NB4 (cell line): ENCODE data around the gene IFNK.

Source experiments
- POLR2A ChIP-seq: IDR thresholded peaks from 2 replicates; pipeline ENCODE4 v1.6.1; 2011; ENCODE audit warnings: mild to moderate bottlenecking; ENCODE audit not compliant: insufficient read length; ENCODE audit errors: extremely low read depth
- TF ChIP-seq, protein P1 (sequence below): IDR thresholded peaks from one replicate; pipeline ENCODE4 v1.5.1; 2012; ENCODE audit warnings: low read depth, low read length

- TF ChIP-seq, protein P1, sequence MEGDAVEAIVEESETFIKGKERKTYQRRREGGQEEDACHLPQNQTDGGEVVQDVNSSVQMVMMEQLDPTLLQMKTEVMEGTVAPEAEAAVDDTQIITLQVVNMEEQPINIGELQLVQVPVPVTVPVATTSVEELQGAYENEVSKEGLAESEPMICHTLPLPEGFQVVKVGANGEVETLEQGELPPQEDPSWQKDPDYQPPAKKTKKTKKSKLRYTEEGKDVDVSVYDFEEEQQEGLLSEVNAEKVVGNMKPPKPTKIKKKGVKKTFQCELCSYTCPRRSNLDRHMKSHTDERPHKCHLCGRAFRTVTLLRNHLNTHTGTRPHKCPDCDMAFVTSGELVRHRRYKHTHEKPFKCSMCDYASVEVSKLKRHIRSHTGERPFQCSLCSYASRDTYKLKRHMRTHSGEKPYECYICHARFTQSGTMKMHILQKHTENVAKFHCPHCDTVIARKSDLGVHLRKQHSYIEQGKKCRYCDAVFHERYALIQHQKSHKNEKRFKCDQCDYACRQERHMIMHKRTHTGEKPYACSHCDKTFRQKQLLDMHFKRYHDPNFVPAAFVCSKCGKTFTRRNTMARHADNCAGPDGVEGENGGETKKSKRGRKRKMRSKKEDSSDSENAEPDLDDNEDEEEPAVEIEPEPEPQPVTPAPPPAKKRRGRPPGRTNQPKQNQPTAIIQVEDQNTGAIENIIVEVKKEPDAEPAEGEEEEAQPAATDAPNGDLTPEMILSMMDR = no peak
- no peak for TF ChIP-seq POLR2A
These were observed 13.7 kb downstream of the IFNK start for GRCh38 chr9:27537756-27538155.
